GM18511 (cell line): Measurements from ENCODE around the gene CSF2.

Experiments
- ATAC-seq: cut with Tn5 transposase; IDR thresholded peaks from one replicate; pipeline ENCODE4 v1.9.1; 2021; ENCODE audit warnings: mild to moderate bottlenecking, moderate library complexity; ENCODE audit not compliant: unreplicated experiment

Gene CSF2

GRCh38 chr5:132073231-132074013, at the start of gene CSF2:
TSS of gene CSF2 (plus strand) at chr5:132073789. CDS start at chr5:132073824, 35 bp downstream.
- ATAC-seq: no peak

GRCh38 chr5:132024117-132024435, 49.5 kb upstream of the CSF2 start:
- no peak for ATAC-seq

- ATAC-seq: no peak
Observed at GRCh38 chr5:132024789-132025402, 48.7 kb upstream of the CSF2 start.

- ATAC-seq: no peak
Observed at GRCh38 chr5:132025403-132025971, 48.1 kb upstream of the CSF2 start.

- no peak for ATAC-seq
Observed at GRCh38 chr5:132026516-132027008, 47.0 kb upstream of the CSF2 start.

GRCh38 chr5:132027027-132027426, 46.6 kb upstream of the CSF2 start:
- ATAC-seq: peak; percentile 59

GRCh38 chr5:132029609-132030330, 43.8 kb upstream of the CSF2 start:
- no peak for ATAC-seq

GRCh38 chr5:132030610-132031009, 43.0 kb upstream of the CSF2 start:
- ATAC-seq: no peak

GRCh38 chr5:132032196-132032595, 41.4 kb upstream of the CSF2 start:
- ATAC-seq: no peak

GRCh38 chr5:132033122-132033521, 40.5 kb upstream of the CSF2 start:
- no peak for ATAC-seq

- ATAC-seq: no peak
Observed at GRCh38 chr5:132037353-132037752, 36.2 kb upstream of the CSF2 start.

- no peak for ATAC-seq
Observed at GRCh38 chr5:132044207-132044606, 29.4 kb upstream of the CSF2 start.

GRCh38 chr5:132046880-132047299, 26.7 kb upstream of the CSF2 start:
- no peak for ATAC-seq

GRCh38 chr5:132049093-132049492, 24.5 kb upstream of the CSF2 start:
- no peak for ATAC-seq

GRCh38 chr5:132049559-132049958, 24.0 kb upstream of the CSF2 start:
- ATAC-seq: no peak

- no peak for ATAC-seq
Observed at GRCh38 chr5:132050136-132050535, 23.5 kb upstream of the CSF2 start.

- no peak for ATAC-seq
Observed at GRCh38 chr5:132050661-132051552, 22.7 kb upstream of the CSF2 start.

GRCh38 chr5:132052520-132052919, 21.1 kb upstream of the CSF2 start:
- ATAC-seq: no peak

- no peak for ATAC-seq
Observed at GRCh38 chr5:132053483-132053882, 20.1 kb upstream of the CSF2 start.

GRCh38 chr5:132054031-132054696, 19.4 kb upstream of the CSF2 start:
- no peak for ATAC-seq
